ENCODE measurements around the gene BPTF. TPM values are rescaled to one million over a fixed set of nuclear protein-coding genes. Genes with fewer than 3 reads are reported as not detected.
"Not testable (repeated sequence)": the region's sequence is repeated elsewhere in the genome, so short reads cannot be mapped to it uniquely, and the experiment has no call there.

Gene BPTF
- total RNA-seq, 1 experiment from 2014 or later = 24.1 TPM

GRCh38 chr17:68013385-68013784 is 188.1 kb downstream of the BPTF start:
- no peak for DNase-seq (ENCODE audit: low read depth)

GRCh38 chr17:68015081-68015723 is 189.9 kb downstream of the BPTF start:
- DNase-seq (ENCODE audit: low read depth) = no peak

- no peak for DNase-seq (ENCODE audit: low read depth)
Observed at GRCh38 chr17:68016838-68017237, 191.5 kb downstream of the BPTF start.

- not testable (repeated sequence) for DNase-seq (ENCODE audit: low read depth)
Observed at GRCh38 chr17:68018493-68018892, 193.2 kb downstream of the BPTF start.

GRCh38 chr17:68019336-68019674 is 194.0 kb downstream of the BPTF start:
- DNase-seq (ENCODE audit: low read depth) = no peak

GRCh38 chr17:68019675-68020408 is 194.5 kb downstream of the BPTF start:
- DNase-seq (ENCODE audit: low read depth) = peak; percentile 96

GRCh38 chr17:68020409-68020756 is 195.1 kb downstream of the BPTF start:
- DNase-seq (ENCODE audit: low read depth) = no peak

- not testable (repeated sequence) for DNase-seq (ENCODE audit: low read depth)
Observed at GRCh38 chr17:68020791-68021190, 195.5 kb downstream of the BPTF start.

GRCh38 chr17:68021963-68022362 is 196.7 kb downstream of the BPTF start:
- DNase-seq (ENCODE audit: low read depth) = no peak

GRCh38 chr17:68022547-68022946 is 197.2 kb downstream of the BPTF start:
- not testable (repeated sequence) for DNase-seq (ENCODE audit: low read depth)

- no peak for DNase-seq (ENCODE audit: low read depth)
Observed at GRCh38 chr17:68029512-68030215, 204.4 kb downstream of the BPTF start.

Other genes with a start within 250 kb of the BPTF start
- 55.0 and 59.5 TPM in 2 replicates for gene NOL11, start 107.6 kb upstream of the BPTF start, total RNA-seq (2014; rRNA removed)
- 10.7 and 14.6 TPM in 2 replicates for gene C17orf58, start 171.0 kb downstream of the BPTF start, total RNA-seq (2014; rRNA removed)
- gene KPNA2, start 210.2 kb downstream of the BPTF start, total RNA-seq (2014; rRNA removed) = 387 and 438 TPM in 2 replicates